Measurements from ENCODE around the gene BMPER. TPM values are rescaled to one million over a fixed set of nuclear protein-coding genes. Genes with fewer than 3 reads are reported as not detected.

BMPER gene
- total and polyA plus RNA-seq, 10 of the 15 experiments (the other 5 are each of a cell fraction or from before 2014, with no cell fraction given): 0.02 to 0.08 TPM; not detected in 8

DNA sequence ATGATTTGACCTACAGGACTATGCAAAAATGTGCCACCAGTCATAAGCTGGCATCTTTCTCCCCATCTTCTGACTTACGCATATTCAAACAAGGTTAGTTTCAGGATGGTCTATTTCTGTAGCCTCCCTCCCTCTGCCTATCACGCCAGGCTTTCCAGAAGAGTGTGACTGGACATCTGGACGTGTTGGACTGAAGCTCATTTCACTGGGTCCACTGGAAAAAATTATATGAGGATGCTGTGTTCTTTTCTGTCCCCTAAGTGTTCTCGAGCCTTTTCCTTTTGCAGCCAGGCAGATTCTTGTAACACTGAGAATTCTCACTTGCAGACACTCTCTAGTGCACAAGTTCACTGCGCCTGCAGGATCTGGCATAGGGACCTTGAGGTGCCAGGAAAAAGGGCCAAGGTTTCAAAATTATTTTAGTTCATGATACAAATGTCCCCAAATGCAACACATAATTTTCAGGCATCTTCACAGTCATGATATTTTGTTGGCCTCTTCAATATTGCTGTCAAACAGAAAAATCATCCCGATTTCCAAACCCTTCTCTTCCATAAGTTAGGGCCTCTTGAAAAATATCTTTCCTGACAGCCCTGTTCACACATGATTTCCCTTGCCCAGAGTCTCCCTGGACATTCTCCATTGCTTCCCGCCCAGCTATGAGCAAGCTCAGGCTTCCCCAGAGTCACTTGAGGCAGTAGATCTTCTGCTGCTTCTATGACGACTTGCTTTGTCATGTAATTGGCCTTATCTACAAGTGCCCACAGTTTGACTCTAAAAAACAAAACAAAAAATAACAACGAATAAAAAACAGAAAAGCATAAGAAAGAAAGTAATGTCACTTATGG lies 170.4 kb downstream of the BMPER start:
- ChIA-PET CTCF (no interaction called here), RAD21 (ENCODE audit: unreplicated experiment) (no interaction called here), POLR2A (no interaction called here), SMC1A (ENCODE audit: uncharacterized antibody, unreplicated experiment) (interaction anchor here (1.2 kb wide), 1 partner anchor 14 kb away, joined by 3 read pairs; no protein-coding TSS in a partner anchor)
- Histone ChIP-seq H3K27ac (ENCODE audit: control insufficient read depth, insufficient read depth) (no peak overlapping the region), H3K36me3 (ENCODE audit: control insufficient read depth in 2 of 2, insufficient read depth in 2 of 2, low read length in 1 of 2) (no peaks in the 10 kb centered on the region), H3K9me3 (replicated peaks; ENCODE audit: control insufficient read depth, insufficient read depth, low read length) (no peaks in the 10 kb centered on the region), H3K4me1 (ENCODE audit: control insufficient read depth, insufficient read depth, low read length) (no peaks in the 10 kb centered on the region), H3K4me2 (ENCODE audit: control insufficient read depth, insufficient read depth) (no peak overlapping the region), H3K9ac (ENCODE audit: control insufficient read depth, insufficient read depth, low read length) (no peak overlapping the region), H3K79me2 (ENCODE audit: control insufficient read depth, insufficient read depth, low read length) (no peaks in the 10 kb centered on the region), H3K4me3 (no peak overlapping the region), H4K20me1 (ENCODE audit: control insufficient read depth, insufficient read depth) (no peaks in the 10 kb centered on the region), H3K27me3 (replicated peaks in 1 of 2; ENCODE audit: control insufficient read depth in 2 of 2, insufficient read depth in 2 of 2, low read length in 1 of 2) (no peaks in the 10 kb centered on the region), H2AFZ (ENCODE audit: control insufficient read depth, low read depth, low read length) (no peak overlapping the region)
- in situ Hi-C loops (cut with MboI) (no loop called here), intact Hi-C loops (cut with micrococcal nuclease; ENCODE audit: unreplicated experiment) (no loop called here)
- no peak for DNase-seq (ENCODE audit: low read depth, low spot score)
- no peak for FAIRE-seq
- 10% methylated on average over 9 of the region's 9 CpGs for WGBS (ENCODE audit: insufficient coverage, insufficient replicate concordance, low lambda C conversion rate, missing lambda C conversion rate)
- ATAC-seq: no peak
- TF ChIP-seq ESRRA (IDR thresholded peaks at IDR 0.05; ENCODE audit: low read length) (no peak), PAX5 (IDR thresholded peaks at IDR 0.05; ENCODE audit: borderline replicate concordance, low read depth, low read length) (no peak), EGR1 (IDR thresholded peaks at IDR 0.05; ENCODE audit: borderline replicate concordance in 1 of 2, low read depth in 2 of 2, low read length in 2 of 2) (no peak), CBX3 (IDR thresholded peaks at IDR 0.05; ENCODE audit: borderline replicate concordance, low read depth) (no peak), PAX8 (IDR thresholded peaks at IDR 0.05) (no peak), PML (IDR thresholded peaks at IDR 0.05; ENCODE audit: low read length) (no peak), RCOR1 (conservative IDR thresholded peaks at IDR 0.05; ENCODE audit: low read depth, low read length) (no peak), USF2 (IDR thresholded peaks at IDR 0.05; ENCODE audit: borderline replicate concordance, low read depth, low read length) (no peak), HCFC1 (IDR thresholded peaks at IDR 0.05; ENCODE audit: low read length) (no peak), NR2C1 (IDR thresholded peaks at IDR 0.05) (no peak)
- TF ChIP-seq, protein P1, sequence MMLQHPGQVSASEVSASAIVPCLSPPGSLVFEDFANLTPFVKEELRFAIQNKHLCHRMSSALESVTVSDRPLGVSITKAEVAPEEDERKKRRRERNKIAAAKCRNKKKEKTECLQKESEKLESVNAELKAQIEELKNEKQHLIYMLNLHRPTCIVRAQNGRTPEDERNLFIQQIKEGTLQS (IDR thresholded peaks at IDR 0.05; ENCODE audit: borderline replicate concordance, extremely low read depth, low read depth, low read length): no peak
- no TSS peak for BruUV-seq (replicated peaks)
